ENCODE data around the gene WBP2NL.

WBP2NL gene

GRCh38 chr22:41970601-41971000 lies 28.0 kb upstream of the WBP2NL start:
- Histone ChIP-seq H3K27me3 (replicated peaks; ENCODE audit: insufficient read depth, low read length) (peaks cover 24% of the 10 kb centered on the region), H3K79me2 (ENCODE audit: low read length) (no peaks in the 10 kb centered on the region), H2AFZ (ENCODE audit: low read length) (no peak overlapping the region), H3F3A (ENCODE audit: insufficient read depth, low read length) (0 out of 2 replicates have a peak, but pooled peaks cover 5% of the 10 kb centered on the region), H4K20me1 (ENCODE audit: insufficient read depth, low read length) (no peaks in the 10 kb centered on the region), H3K4me2 (ENCODE audit: low read depth, low read length) (no peak overlapping the region), H3K27ac (ENCODE audit: low read length) (no peak overlapping the region), H3K9me3 (replicated peaks; ENCODE audit: insufficient read depth, low read length) (no peaks in the 10 kb centered on the region), H3K4me3 (ENCODE audit: low read length) (no peak overlapping the region), H3K36me3 (replicated peaks; ENCODE audit: insufficient read depth, low read length) (no peaks in the 10 kb centered on the region), H3K4me1 (ENCODE audit: low read length) (no peaks in the 10 kb centered on the region), H3K9me2 (replicated peaks; ENCODE audit: insufficient read depth, low read length) (no peaks in the 10 kb centered on the region), H3K9ac (ENCODE audit: low read length) (no peak overlapping the region)
- no peak for DNase-seq
- TF ChIP-seq EZH2phosphoT487 (IDR thresholded peaks at IDR 0.05; ENCODE audit: low read length), result no peak
- no peak for TF ChIP-seq CTCF (IDR thresholded peaks at IDR 0.05; ENCODE audit: low read length)
- no peak for TF ChIP-seq EZH2 (optimal IDR thresholded peaks at IDR 0.05; ENCODE audit: low read depth, low read length)

DNA sequence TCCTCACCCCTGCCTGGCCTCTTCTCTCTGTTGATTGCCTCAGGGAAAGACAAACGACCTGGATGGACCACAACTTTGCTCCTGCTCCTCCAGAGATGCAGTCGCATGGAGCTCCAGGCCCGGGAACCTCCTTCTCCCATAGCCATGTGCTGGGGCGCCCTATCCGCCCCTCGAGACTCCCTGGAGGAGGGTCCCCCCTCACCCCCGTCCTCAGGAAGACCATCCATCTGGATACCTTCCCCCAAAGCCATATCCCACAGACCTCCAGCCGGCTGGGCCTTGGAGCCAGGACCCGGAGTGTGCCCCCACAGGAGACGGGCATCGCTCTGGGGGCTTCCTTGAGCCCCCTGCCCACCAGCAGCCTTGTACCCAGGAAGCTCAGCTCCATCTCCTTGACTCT lies 27.2 kb upstream of the WBP2NL start:
- Histone ChIP-seq H3K9me2 (replicated peaks; ENCODE audit: insufficient read depth, low read length) (no peaks in the 10 kb centered on the region), H3K79me2 (ENCODE audit: low read length) (no peaks in the 10 kb centered on the region), H3K9ac (ENCODE audit: low read length) (no peak overlapping the region), H3K36me3 (replicated peaks; ENCODE audit: insufficient read depth, low read length) (no peaks in the 10 kb centered on the region), H2AFZ (ENCODE audit: low read length) (no peak overlapping the region), H4K20me1 (ENCODE audit: insufficient read depth, low read length) (no peaks in the 10 kb centered on the region), H3K27ac (ENCODE audit: low read length) (no peak overlapping the region), H3F3A (ENCODE audit: insufficient read depth, low read length) (0 out of 2 replicates have a peak, but pooled peaks cover 5% of the 10 kb centered on the region), H3K4me3 (ENCODE audit: low read length) (no peak overlapping the region), H3K9me3 (replicated peaks; ENCODE audit: insufficient read depth, low read length) (no peaks in the 10 kb centered on the region), H3K4me1 (ENCODE audit: low read length) (no peaks in the 10 kb centered on the region), H3K27me3 (replicated peaks; ENCODE audit: insufficient read depth, low read length) (peaks cover 32% of the 10 kb centered on the region), H3K4me2 (ENCODE audit: low read depth, low read length) (no peak overlapping the region)
- TF ChIP-seq EZH2 (optimal IDR thresholded peaks at IDR 0.05; ENCODE audit: low read depth, low read length) (no peak), EZH2phosphoT487 (IDR thresholded peaks at IDR 0.05; ENCODE audit: low read length) (no peak), CTCF (IDR thresholded peaks at IDR 0.05; ENCODE audit: low read length) (no peak)
- no peak for DNase-seq

DNA sequence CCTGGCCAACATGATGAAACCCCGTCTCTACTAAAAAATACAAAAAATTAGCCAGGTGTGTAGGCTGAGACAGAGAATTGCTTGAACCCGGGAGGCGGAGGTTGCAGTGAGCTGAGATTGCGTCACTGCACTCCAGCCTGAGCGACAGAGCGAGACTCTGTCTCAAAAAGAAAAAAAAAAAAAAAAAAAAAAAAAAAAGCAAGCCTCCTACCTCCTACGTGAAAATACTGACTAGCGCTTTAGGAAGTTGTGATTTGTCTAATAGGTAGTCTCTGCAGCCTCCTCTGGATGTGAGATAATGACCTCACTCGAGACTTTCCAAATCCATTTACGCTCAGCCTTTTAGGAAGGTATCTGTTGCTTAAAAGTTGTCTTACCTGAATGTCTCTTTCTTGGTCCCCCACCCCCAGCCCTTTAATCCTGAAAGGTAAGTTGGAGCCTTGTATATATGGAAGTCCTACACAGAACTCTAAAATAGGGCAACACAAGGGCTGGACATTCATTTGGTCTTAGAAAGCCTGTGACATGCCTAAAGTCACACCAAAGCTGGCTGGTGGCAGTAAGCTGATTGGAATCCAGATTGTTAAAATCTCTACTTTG lies 23.8 kb upstream of the WBP2NL start:
- H3K4me3 ChIP-seq (ENCODE audit: low read length), result no peak overlapping the region
- no peaks in the 10 kb centered on the region for H3K9me2 ChIP-seq (replicated peaks; ENCODE audit: insufficient read depth, low read length)
- H3K4me1 ChIP-seq (ENCODE audit: low read length), result 0 out of 2 replicates have a peak, but pooled peaks cover 2% of the 10 kb centered on the region
- no peak overlapping the region for H3K9ac ChIP-seq (ENCODE audit: low read length)
- H3K36me3 ChIP-seq (replicated peaks; ENCODE audit: insufficient read depth, low read length), result no peaks in the 10 kb centered on the region
- no peak for TF ChIP-seq EZH2phosphoT487 (IDR thresholded peaks at IDR 0.05; ENCODE audit: low read length)
- no peak for TF ChIP-seq EZH2 (optimal IDR thresholded peaks at IDR 0.05; ENCODE audit: low read depth, low read length)
- no peak for TF ChIP-seq CTCF (IDR thresholded peaks at IDR 0.05; ENCODE audit: low read length)
- H2AFZ ChIP-seq (ENCODE audit: low read length), result no peak overlapping the region
- H3K27ac ChIP-seq (ENCODE audit: low read length), result no peak overlapping the region
- H3K79me2 ChIP-seq (ENCODE audit: low read length), result no peaks in the 10 kb centered on the region
- H4K20me1 ChIP-seq (ENCODE audit: insufficient read depth, low read length), result no peaks in the 10 kb centered on the region
- 0 out of 2 replicates have a peak, but pooled peaks cover 5% of the 10 kb centered on the region for H3F3A ChIP-seq (ENCODE audit: insufficient read depth, low read length)
- H3K27me3 ChIP-seq (replicated peaks; ENCODE audit: insufficient read depth, low read length), result peaks cover 38% of the 10 kb centered on the region
- H3K4me2 ChIP-seq (ENCODE audit: low read depth, low read length), result no peak overlapping the region
- DNase-seq, result no peak
- H3K9me3 ChIP-seq (replicated peaks; ENCODE audit: insufficient read depth, low read length), result no peaks in the 10 kb centered on the region
